ENCODE measurements around the gene MCRIP2. TPM values are rescaled to one million over a fixed set of nuclear protein-coding genes. Genes with fewer than 3 reads are reported as not detected.

Gene MCRIP2
- total RNA-seq, 1 donor from 2014 or later: 16.6 TPM

DNA sequence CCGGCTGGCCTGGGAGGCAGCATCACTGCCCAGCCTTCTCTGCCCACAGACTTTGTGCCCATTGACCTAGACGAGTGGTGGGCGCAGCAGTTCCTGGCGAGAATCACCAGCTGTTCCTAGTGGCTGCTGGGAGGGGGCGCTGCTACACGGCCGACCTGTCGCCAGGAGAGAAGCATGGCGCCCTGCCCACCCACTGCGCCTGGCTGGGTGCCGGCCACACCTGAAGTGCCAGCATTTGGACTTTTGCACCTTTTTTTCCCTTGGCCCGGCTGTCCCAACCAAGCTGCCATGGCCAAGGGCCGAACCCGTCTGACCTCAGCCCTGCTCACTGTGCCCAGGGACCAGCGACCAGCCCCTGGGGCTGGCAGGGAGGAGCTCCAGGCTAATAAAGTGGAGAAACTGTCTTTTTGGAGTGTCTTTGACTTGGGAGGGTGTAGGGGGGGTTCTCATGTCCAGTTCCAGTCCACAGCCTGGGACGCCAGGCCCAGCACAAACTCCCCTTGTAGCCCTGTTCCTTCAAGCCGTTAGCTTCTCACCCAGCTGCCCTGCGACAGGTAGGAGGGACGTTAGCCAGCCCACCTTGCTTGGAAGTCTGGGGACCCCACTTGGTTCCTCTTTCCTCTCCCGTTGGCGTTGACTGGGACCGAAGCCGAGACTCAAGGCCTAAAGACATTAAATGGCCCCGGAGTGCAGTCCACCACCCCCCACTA lies 6.6 kb downstream of the MCRIP2 start:
- Mint-ChIP-seq H3K4me3 (ENCODE audit: unreplicated experiment) (peak overlapping the region; percentile 75), H3K27ac (ENCODE audit: unreplicated experiment) (no peak overlapping the region), H3K4me1 (ENCODE audit: low read depth, unreplicated experiment) (no peaks in the 10 kb centered on the region), H3K9me3 (ENCODE audit: unreplicated experiment) (peaks cover 3% of the 10 kb centered on the region), H3K36me3 (ENCODE audit: unreplicated experiment) (no peaks in the 10 kb centered on the region), H3K27me3 (ENCODE audit: unreplicated experiment) (no peaks in the 10 kb centered on the region)
- TF ChIP-seq CTCF (IDR thresholded peaks at IDR 0.05; ENCODE audit: partially characterized antibody, unreplicated experiment): no peak
- no peak for DNase-seq

DNA sequence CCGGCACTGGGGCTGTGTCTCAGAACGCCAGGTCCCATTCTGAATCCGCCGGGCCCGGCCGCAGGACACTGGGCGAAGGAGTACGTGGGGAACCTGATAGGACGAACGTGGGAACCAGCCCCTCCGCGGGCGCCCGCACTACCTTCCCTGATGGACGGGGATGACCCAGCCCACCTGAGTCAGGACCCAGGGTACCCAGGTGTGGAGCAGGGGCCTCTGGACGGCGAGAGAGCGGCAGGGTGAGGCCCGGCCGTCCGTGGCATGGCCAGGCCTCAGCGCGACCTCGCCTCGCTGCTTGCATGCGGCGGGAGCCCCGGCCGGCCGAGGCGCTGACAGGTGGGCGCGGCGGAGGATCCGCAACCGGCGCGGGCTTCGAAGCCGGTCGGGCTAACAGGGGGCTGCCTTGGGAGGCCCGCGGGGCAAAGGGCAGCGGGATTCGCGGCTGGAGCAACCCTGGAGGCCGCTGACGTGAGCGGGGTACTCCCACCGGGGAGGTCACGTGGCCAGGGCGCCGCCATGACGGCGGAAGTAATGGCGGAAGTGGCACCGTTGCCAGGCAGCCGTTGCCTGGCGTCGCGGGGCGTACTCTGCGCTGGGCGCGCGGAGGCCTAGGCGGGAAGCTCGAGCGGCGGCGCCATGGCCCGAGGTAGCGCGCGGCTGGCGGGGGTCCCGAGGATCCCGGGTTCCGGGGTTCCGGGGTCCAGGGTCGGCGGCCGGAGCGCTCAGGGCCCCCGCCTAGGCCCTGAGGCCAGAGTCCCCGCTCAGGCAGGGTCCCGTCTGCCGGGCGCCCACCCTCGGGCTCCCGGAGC lies 7.4 kb downstream of the MCRIP2 start, which contains the start of gene WDR90:
TSS of gene WDR90 (plus strand) at position 585 of the 809 bp plus-strand sequence. CDS start at position 637, 52 bp downstream.
- DNase-seq: peak; percentile 95
- Mint-ChIP-seq H3K9me3 (ENCODE audit: unreplicated experiment) (peaks cover 2% of the 10 kb centered on the region), H3K27ac (ENCODE audit: unreplicated experiment) (no peak within 1 kb of the TSS), H3K36me3 (ENCODE audit: unreplicated experiment) (no peaks in the 10 kb centered on the region), H3K4me3 (ENCODE audit: unreplicated experiment) (peak within 1 kb of the TSS; percentile 75), H3K4me1 (ENCODE audit: low read depth, unreplicated experiment) (no peaks in the 10 kb centered on the region), H3K27me3 (ENCODE audit: unreplicated experiment) (no peaks in the 10 kb centered on the region)
- TF ChIP-seq CTCF (IDR thresholded peaks at IDR 0.05; ENCODE audit: partially characterized antibody, unreplicated experiment): no peak

- H3K27ac Mint-ChIP-seq (ENCODE audit: unreplicated experiment): no peak overlapping the region
- H3K36me3 Mint-ChIP-seq (ENCODE audit: unreplicated experiment): no peaks in the 10 kb centered on the region
- DNase-seq: no peak
- TF ChIP-seq CTCF (IDR thresholded peaks at IDR 0.05; ENCODE audit: partially characterized antibody, unreplicated experiment): no peak
- no peaks in the 10 kb centered on the region for H3K4me1 Mint-ChIP-seq (ENCODE audit: low read depth, unreplicated experiment)
- peak overlapping the region; percentile 69 for H3K4me3 Mint-ChIP-seq (ENCODE audit: unreplicated experiment)
- no peaks in the 10 kb centered on the region for H3K27me3 Mint-ChIP-seq (ENCODE audit: unreplicated experiment)
- no peaks in the 10 kb centered on the region for H3K9me3 Mint-ChIP-seq (ENCODE audit: unreplicated experiment)
These were observed 8.0 kb downstream of the MCRIP2 start for GRCh38 chr16:649631-650030.

DNA sequence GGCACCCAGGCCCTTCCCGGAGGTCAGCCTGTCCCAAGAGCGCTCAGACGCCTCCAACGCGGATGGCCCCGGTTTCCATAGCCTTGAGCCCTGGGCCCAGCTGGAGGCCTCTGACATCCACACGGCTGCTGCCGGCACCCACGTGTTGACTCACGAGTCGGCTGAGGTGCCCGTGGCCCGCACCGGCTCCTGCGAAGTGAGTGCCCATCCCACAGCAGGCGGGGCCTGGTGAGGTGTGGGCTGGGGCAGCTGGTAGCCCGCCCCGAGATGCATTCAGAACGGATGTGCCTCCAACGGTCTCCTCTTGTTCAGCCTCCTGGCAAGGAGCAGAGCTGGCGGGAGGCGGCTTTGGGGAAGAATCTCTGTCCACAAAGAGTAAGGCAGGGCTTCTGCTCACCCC lies 10.2 kb downstream of the MCRIP2 start:
- TF ChIP-seq CTCF (IDR thresholded peaks at IDR 0.05; ENCODE audit: partially characterized antibody, unreplicated experiment): no peak

More for the DNA sequence above, 10.2 kb downstream of the MCRIP2 start:
- Mint-ChIP-seq H3K36me3 (ENCODE audit: unreplicated experiment) (no peaks in the 10 kb centered on the region), H3K4me1 (ENCODE audit: low read depth, unreplicated experiment) (no peaks in the 10 kb centered on the region), H3K27ac (ENCODE audit: unreplicated experiment) (no peak overlapping the region), H3K4me3 (ENCODE audit: unreplicated experiment) (no peak overlapping the region), H3K27me3 (ENCODE audit: unreplicated experiment) (no peaks in the 10 kb centered on the region), H3K9me3 (ENCODE audit: unreplicated experiment) (no peaks in the 10 kb centered on the region)
- no peak for DNase-seq
